ENCODE results near the gene SKAP2.

DNA sequence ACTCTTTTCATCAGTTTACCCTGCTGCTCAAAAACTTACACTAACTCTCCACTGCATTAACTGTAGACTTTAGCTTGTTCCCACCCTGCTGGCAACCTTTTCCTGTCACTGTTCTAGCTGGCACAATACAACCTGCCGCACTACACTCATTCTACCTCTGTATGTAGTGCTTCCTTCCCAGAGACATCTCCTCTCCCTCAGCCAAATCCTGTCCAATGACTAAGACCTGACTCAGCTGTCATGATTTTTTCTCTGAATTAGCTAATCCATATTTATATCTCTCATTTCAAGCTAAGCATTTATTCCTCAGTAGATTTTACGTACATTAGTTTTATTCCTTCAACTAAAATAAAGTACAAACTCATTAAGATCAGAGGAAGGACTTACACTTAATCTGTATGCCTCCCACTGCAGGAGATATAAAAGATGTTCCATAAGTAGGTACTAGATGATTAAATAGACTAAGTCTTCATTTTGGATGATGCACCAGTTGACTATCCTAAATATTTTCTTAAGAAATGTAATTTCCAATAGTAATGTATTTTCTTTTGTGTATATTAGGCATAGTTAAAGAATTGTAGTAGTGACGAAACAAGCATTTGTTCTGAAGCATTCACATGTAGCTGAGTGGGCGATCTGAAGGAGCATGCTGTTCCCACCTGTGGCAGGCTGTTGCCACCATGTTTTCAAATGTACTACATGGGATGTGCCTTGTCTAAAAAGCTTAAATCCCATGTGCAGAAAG is 189.1 kb downstream of the SKAP2 start:
- no peak for TF ChIP-seq EZH2 (IDR thresholded peaks at IDR 0.05; ENCODE audit: low read length)
- TF ChIP-seq, protein P1, sequence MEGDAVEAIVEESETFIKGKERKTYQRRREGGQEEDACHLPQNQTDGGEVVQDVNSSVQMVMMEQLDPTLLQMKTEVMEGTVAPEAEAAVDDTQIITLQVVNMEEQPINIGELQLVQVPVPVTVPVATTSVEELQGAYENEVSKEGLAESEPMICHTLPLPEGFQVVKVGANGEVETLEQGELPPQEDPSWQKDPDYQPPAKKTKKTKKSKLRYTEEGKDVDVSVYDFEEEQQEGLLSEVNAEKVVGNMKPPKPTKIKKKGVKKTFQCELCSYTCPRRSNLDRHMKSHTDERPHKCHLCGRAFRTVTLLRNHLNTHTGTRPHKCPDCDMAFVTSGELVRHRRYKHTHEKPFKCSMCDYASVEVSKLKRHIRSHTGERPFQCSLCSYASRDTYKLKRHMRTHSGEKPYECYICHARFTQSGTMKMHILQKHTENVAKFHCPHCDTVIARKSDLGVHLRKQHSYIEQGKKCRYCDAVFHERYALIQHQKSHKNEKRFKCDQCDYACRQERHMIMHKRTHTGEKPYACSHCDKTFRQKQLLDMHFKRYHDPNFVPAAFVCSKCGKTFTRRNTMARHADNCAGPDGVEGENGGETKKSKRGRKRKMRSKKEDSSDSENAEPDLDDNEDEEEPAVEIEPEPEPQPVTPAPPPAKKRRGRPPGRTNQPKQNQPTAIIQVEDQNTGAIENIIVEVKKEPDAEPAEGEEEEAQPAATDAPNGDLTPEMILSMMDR (optimal IDR thresholded peaks at IDR 0.05 in 1 of 3, IDR thresholded peaks at IDR 0.05 in 1 of 3, conservative IDR thresholded peaks at IDR 0.05 in 1 of 3; ENCODE audit: extremely low read depth in 1 of 3, insufficient read depth in 2 of 3, low read length in 3 of 3): no peak

Measured in keratinocyte (primary cell).